ENCODE measurements around the gene NHLH1.

DNA sequence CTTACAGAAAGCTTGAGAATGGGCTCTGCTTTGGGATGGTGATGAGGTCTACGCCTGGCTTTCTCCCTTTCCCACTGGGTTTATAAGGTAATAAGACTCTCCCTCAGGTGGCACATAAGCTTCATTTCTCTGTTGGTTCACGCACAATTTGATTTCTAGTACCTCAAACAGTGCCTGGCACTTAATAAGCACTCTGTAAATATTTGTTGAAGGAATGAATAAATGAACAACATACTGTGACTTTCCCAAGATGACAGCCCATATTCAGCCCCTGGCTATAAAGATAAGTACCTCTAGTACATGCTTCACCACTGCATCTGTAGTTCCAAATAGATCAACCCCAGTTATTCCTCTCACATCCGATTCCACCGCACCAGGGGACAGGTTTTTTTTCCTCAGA is 41.6 kb upstream of the NHLH1 start:
- TF ChIP-seq, protein P1, sequence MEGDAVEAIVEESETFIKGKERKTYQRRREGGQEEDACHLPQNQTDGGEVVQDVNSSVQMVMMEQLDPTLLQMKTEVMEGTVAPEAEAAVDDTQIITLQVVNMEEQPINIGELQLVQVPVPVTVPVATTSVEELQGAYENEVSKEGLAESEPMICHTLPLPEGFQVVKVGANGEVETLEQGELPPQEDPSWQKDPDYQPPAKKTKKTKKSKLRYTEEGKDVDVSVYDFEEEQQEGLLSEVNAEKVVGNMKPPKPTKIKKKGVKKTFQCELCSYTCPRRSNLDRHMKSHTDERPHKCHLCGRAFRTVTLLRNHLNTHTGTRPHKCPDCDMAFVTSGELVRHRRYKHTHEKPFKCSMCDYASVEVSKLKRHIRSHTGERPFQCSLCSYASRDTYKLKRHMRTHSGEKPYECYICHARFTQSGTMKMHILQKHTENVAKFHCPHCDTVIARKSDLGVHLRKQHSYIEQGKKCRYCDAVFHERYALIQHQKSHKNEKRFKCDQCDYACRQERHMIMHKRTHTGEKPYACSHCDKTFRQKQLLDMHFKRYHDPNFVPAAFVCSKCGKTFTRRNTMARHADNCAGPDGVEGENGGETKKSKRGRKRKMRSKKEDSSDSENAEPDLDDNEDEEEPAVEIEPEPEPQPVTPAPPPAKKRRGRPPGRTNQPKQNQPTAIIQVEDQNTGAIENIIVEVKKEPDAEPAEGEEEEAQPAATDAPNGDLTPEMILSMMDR (IDR thresholded peaks at IDR 0.05; ENCODE audit: insufficient read depth, low read length, poor library complexity, severe bottlenecking), result no peak
- TF ChIP-seq EZH2phosphoT487 (conservative IDR thresholded peaks at IDR 0.05; ENCODE audit: low read length), result no peak

All from SU-DHL-6 (cell line).